Liver (tissue), 9 donors: ENCODE results near the gene PTPRN2. TPM values are rescaled to one million over a fixed set of nuclear protein-coding genes. Genes with fewer than 3 reads are reported as not detected.

ENCODE experiments used
- DNase-seq: peaks from one replicate; pipeline ENCODE4 v3.0.0-alpha.2; 2017; ENCODE audit warnings: low spot score
- H3K27ac ChIP-seq, 2 donors: one replicate each; pipeline ENCODE4 v1.7.0; 2013; ENCODE audit warnings: inconsistent platforms in 2 of 2, low read length in 2 of 2, control low read depth in 1 of 2, low read depth in 1 of 2, mild to moderate bottlenecking in 1 of 2
- H3K27me3 ChIP-seq, 4 donors: one replicate each; pipeline versions ENCODE4 v1.6.1 to v1.7.0; 2013; ENCODE audit warnings: low read length in 3 of 4, inconsistent platforms in 1 of 4, mild to moderate bottlenecking in 1 of 4, moderate library complexity in 1 of 4; ENCODE audit not compliant: control insufficient read depth in 4 of 4, insufficient read depth in 4 of 4
- H3K36me3 ChIP-seq, 4 donors: one replicate each; pipeline versions ENCODE4 v1.6.1 to v1.7.0; 2013; ENCODE audit warnings: low read length in 3 of 4, mild to moderate bottlenecking in 3 of 4, low read depth in 1 of 4, moderate library complexity in 1 of 4; ENCODE audit not compliant: control insufficient read depth in 4 of 4, insufficient read depth in 3 of 4
- H3K4me1 ChIP-seq, 4 donors: one replicate each; pipeline versions ENCODE4 v1.6.1 to v1.7.0; 2013; ENCODE audit warnings: low read length in 3 of 4, mild to moderate bottlenecking in 3 of 4, moderate library complexity in 1 of 4; ENCODE audit not compliant: control insufficient read depth in 4 of 4, insufficient read depth in 4 of 4
- H3K4me3 ChIP-seq, 3 donors: one replicate each; pipeline versions ENCODE4 v1.6.1 to v1.7.0; 2013; ENCODE audit warnings: low read length in 3 of 3, control low read depth in 1 of 3, low read depth in 1 of 3, mild to moderate bottlenecking in 1 of 3
- H3K9ac ChIP-seq, 2 donors: one replicate each; pipeline ENCODE4 v1.7.0; 2013; ENCODE audit warnings: low read length in 2 of 2, mild to moderate bottlenecking in 2 of 2, moderate library complexity in 2 of 2, control low read depth in 1 of 2, low read depth in 1 of 2
- H3K9me3 ChIP-seq, 4 donors: one replicate each; pipeline versions ENCODE4 v1.6.1 to v1.7.0; 2013; ENCODE audit warnings: low read length in 3 of 4; ENCODE audit not compliant: control insufficient read depth in 4 of 4
- CTCF ChIP-seq: fragments of 150-350 bp; IDR thresholded peaks from 2 replicates; pipeline ENCODE4 v1.5.1; 2017; ENCODE audit warnings: improper control_type of control experiment, low read depth, low read length; ENCODE audit not compliant: missing input control
- EGR1 ChIP-seq, 2 donors: IDR thresholded peaks; 2 replicates each; pipeline ENCODE4 v1.6.1; 2016 to 2018; ENCODE audit warnings: antibody characterized with exemption in 2 of 2, low read depth in 2 of 2
- FOXA1 ChIP-seq: IDR thresholded peaks from 2 replicates; pipeline ENCODE4 v1.6.1; 2016; ENCODE audit warnings: antibody characterized with exemption
- FOXA2 ChIP-seq: IDR thresholded peaks from 2 replicates; pipeline ENCODE4 v1.6.1; 2016; ENCODE audit warnings: antibody characterized with exemption
- GABPA ChIP-seq, 2 donors: IDR thresholded peaks in 1 of 2; conservative IDR thresholded peaks in 1 of 2; 2 replicates each; pipeline ENCODE4 v1.6.1; 2016; ENCODE audit warnings: antibody characterized with exemption in 2 of 2, mild to moderate bottlenecking in 1 of 2, moderate library complexity in 1 of 2
- HNF4A ChIP-seq, 2 donors: conservative IDR thresholded peaks; 2 replicates each; pipeline ENCODE4 v1.6.1; 2016; ENCODE audit warnings: antibody characterized with exemption in 2 of 2, mild to moderate bottlenecking in 2 of 2
- HNF4G ChIP-seq: IDR thresholded peaks from 2 replicates; pipeline ENCODE4 v1.6.1; 2016; ENCODE audit warnings: antibody characterized with exemption
- JUND ChIP-seq, 2 donors: IDR thresholded peaks; 2 replicates each; pipeline ENCODE4 v1.6.1; 2016; ENCODE audit warnings: antibody characterized with exemption in 2 of 2
- MAX ChIP-seq: IDR thresholded peaks from 2 replicates; pipeline ENCODE4 v1.6.1; 2016; ENCODE audit warnings: antibody characterized with exemption
- NR2F2 ChIP-seq: IDR thresholded peaks from 2 replicates; pipeline ENCODE4 v1.6.1; 2016; ENCODE audit warnings: antibody characterized with exemption
- RAD21 ChIP-seq, 2 donors: IDR thresholded peaks; 2 replicates each; pipeline ENCODE4 v1.6.1; 2016; ENCODE audit warnings: antibody characterized with exemption in 2 of 2, mild to moderate bottlenecking in 2 of 2
- REST ChIP-seq: IDR thresholded peaks from 2 replicates; pipeline ENCODE4 v1.6.1; 2016; ENCODE audit warnings: antibody characterized with exemption, mild to moderate bottlenecking
- RXRA ChIP-seq, 2 donors: IDR thresholded peaks; 2 replicates each; pipeline ENCODE4 v1.6.1; 2017 to 2018; ENCODE audit warnings: antibody characterized with exemption in 2 of 2, mild to moderate bottlenecking in 1 of 2
- SP1 ChIP-seq: IDR thresholded peaks from 2 replicates; pipeline ENCODE4 v1.6.1; 2018; ENCODE audit warnings: antibody characterized with exemption, mild to moderate bottlenecking
- TAF1 ChIP-seq: conservative IDR thresholded peaks from 2 replicates; pipeline ENCODE4 v1.6.1; 2016; ENCODE audit warnings: antibody characterized with exemption, mild to moderate bottlenecking
- YY1 ChIP-seq: IDR thresholded peaks from 2 replicates; pipeline ENCODE4 v1.6.1; 2016; ENCODE audit warnings: antibody characterized with exemption, mild to moderate bottlenecking
- WGBS: extraction: QIAGEN DNeasy Blood & Tissue Kit; methylation state at CpG from one replicate; pipeline ENCODE4 v1.1.7; 2013; 5-methylcytosine and 5-hydroxymethylcytosine counted together
- polyA plus RNA-seq, 2 donors: library from polyadenylated mRNA; stranded (reverse) in 1 of 2; unstranded in 1 of 2; fragments of 200-250 nt in 1 of 2; fragments of >200 nt in 1 of 2; fragmentation: Nextera tagmentation in 1 of 2; extraction: Ambion mirVana in 1 of 2; gene quantifications; one replicate each; pipeline versions ENCODE4 v1.2.1 to v1.2.3, GENCODE V29; 2013 to 2015
- total RNA-seq, 2 donors: library from RNA; depleted of rRNA; stranded (reverse); fragments of >200 nt; gene quantifications; one replicate each; pipeline ENCODE4 v1.2.3, GENCODE V29; 2014
- TF ChIP-seq, protein P1 (sequence below): IDR thresholded peaks from 2 replicates; pipeline ENCODE4 v1.6.1; 2016; ENCODE audit warnings: antibody characterized with exemption
- TF ChIP-seq, protein P2 (sequence below): IDR thresholded peaks from 2 replicates; pipeline ENCODE4 v1.6.1; 2016; ENCODE audit warnings: antibody characterized with exemption
- donor health status: healthy.
- donor health status: healthy.
- donor health status: healthy.
- donor health status: healthy.
- donor health status: healthy.

Gene PTPRN2
- total and polyA plus RNA-seq, 4 donors = 0.75 to 1.9 (median 1.1) TPM

- Histone ChIP-seq H3K4me3 (no peak overlapping the region), H3K27ac (no peak overlapping the region), H3K36me3 (no peaks in the 10 kb centered on the region), H3K9me3 (no peaks in the 10 kb centered on the region), H3K9ac (no peak overlapping the region), H3K4me1 (no peaks in the 10 kb centered on the region), H3K27me3 (no peaks in the 10 kb centered on the region)
- TF ChIP-seq YY1 (no peak), NR2F2 (no peak), JUND (IDR thresholded peaks at IDR 0.05) (no peak), REST (no peak), CTCF (no peak), MAX (no peak), FOXA1 (no peak), SP1 (no peak), TAF1 (no peak), RAD21 (IDR thresholded peaks at IDR 0.05) (no peak), EGR1 (IDR thresholded peaks at IDR 0.05; ENCODE audit: low read depth in 2 of 2) (no peak), HNF4G (no peak), RXRA (IDR thresholded peaks at IDR 0.05) (no peak), FOXA2 (no peak), HNF4A (conservative IDR thresholded peaks at IDR 0.05) (no peak), GABPA (IDR thresholded peaks at IDR 0.05 in 1 of 2, conservative IDR thresholded peaks at IDR 0.05 in 1 of 2) (no peak)
- TF ChIP-seq, protein P1, sequence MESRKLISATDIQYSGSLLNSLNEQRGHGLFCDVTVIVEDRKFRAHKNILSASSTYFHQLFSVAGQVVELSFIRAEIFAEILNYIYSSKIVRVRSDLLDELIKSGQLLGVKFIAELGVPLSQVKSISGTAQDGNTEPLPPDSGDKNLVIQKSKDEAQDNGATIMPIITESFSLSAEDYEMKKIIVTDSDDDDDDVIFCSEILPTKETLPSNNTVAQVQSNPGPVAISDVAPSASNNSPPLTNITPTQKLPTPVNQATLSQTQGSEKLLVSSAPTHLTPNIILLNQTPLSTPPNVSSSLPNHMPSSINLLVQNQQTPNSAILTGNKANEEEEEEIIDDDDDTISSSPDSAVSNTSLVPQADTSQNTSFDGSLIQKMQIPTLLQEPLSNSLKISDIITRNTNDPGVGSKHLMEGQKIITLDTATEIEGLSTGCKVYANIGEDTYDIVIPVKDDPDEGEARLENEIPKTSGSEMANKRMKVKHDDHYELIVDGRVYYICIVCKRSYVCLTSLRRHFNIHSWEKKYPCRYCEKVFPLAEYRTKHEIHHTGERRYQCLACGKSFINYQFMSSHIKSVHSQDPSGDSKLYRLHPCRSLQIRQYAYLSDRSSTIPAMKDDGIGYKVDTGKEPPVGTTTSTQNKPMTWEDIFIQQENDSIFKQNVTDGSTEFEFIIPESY = no peak
- TF ChIP-seq, protein P2, sequence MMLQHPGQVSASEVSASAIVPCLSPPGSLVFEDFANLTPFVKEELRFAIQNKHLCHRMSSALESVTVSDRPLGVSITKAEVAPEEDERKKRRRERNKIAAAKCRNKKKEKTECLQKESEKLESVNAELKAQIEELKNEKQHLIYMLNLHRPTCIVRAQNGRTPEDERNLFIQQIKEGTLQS = no peak
- 96% methylated on average over 9 of the region's 9 CpGs for WGBS
- no peak for DNase-seq
Observed at GRCh38 chr7:157839672-157840167, 747.9 kb downstream of the PTPRN2 start.
